HCT116 (cell line): Measurements from ENCODE around the gene CRACR2A. TPM values are rescaled to one million over a fixed set of nuclear protein-coding genes. Genes with fewer than 3 reads are reported as not detected.

Source experiments
- ATAC-seq: fragments of 200-7000 bp; cut with Tn5 transposase; 2 replicates; pipeline ENCODE4 v1.9.1; 2020; ENCODE audit warnings: mild to moderate bottlenecking, moderate library complexity
- BruUV-seq: library from RNA; stranded (reverse); fragments of 400-500 nt; replicated peaks from 2 replicates; lab custom pipeline; 2021; lab: Mats Ljungman, UMichigan
- CTCF ChIA-PET: fragments of 300-600 bp; sonication (Branson Sonifier 250); formaldehyde crosslinking; loops from one replicate; lab custom pipeline; 2021; ENCODE audit warnings: antibody characterized with exemption; lab: Charles Lee
- POLR2A ChIA-PET: fragments of 300-600, 350-600 bp; sonication (Branson Sonifier 250); formaldehyde crosslinking; loops from one replicate; lab custom pipeline; 2021; ENCODE audit warnings: antibody characterized with exemption; lab: Charles Lee
- RAD21 ChIA-PET, 2 experiments: fragments of 300-600 bp; sonication (Branson Sonifier 250); formaldehyde crosslinking; loops; one replicate each; lab custom pipeline; 2023; ENCODE audit warnings: low total read pairs in 2 of 2; ENCODE audit not compliant: uncharacterized antibody in 2 of 2, unreplicated experiment in 2 of 2, low non-redundant PET in 1 of 2; lab: Charles Lee
- DNase-seq: peaks from one replicate; pipeline ENCODE4 v3.0.0-alpha.2; 2010; ENCODE audit warnings: low read depth, low spot score
- H2AFZ ChIP-seq: fragments of 200-600 bp; shearing (Covaris generic), sonication (generic); 2 replicates; pipeline ENCODE4 v1.6.1; 2017; ENCODE audit warnings: low read depth, mixed run types, mixed read lengths, antibody characterized with exemption, low read length; ENCODE audit not compliant: poor library complexity, severe bottlenecking
- H3K27ac ChIP-seq: 2 replicates; pipeline ENCODE4 v1.5.1; 2012; ENCODE audit warnings: low read depth, low read length
- H3K27me3 ChIP-seq: fragments of 200-600 bp; sonication (generic); 2 replicates; pipeline ENCODE4 v1.6.1; 2016; ENCODE audit warnings: mixed run types, low read length, mixed read lengths; ENCODE audit not compliant: insufficient read depth
- H3K36me3 ChIP-seq, 2 experiments: fragments of 200-500 bp in 1 of 2; fragments of 200-600 bp in 1 of 2; sonication (Bioruptor generic) in 1 of 2; sonication (generic) in 1 of 2; 2 replicates each; pipeline versions ENCODE4 v1.5.1 to v1.6.1; 2014 to 2016; ENCODE audit warnings: low read length in 2 of 2, inconsistent platforms in 1 of 2, mixed read lengths in 1 of 2, mixed run types in 1 of 2; ENCODE audit not compliant: insufficient read depth in 2 of 2, control insufficient read depth in 1 of 2
- H3K4me1 ChIP-seq, 2 experiments: fragments of 200-600 bp in 1 of 2; sonication (generic) in 1 of 2; 2 replicates each; pipeline versions ENCODE4 v1.5.1 to v1.6.1; 2012 to 2017; ENCODE audit warnings: low read length in 2 of 2, inconsistent platforms in 1 of 2, mild to moderate bottlenecking in 1 of 2, mixed read lengths in 1 of 2, mixed run types in 1 of 2, moderate library complexity in 1 of 2; ENCODE audit not compliant: insufficient read depth in 2 of 2, control insufficient read depth in 1 of 2
- H3K4me2 ChIP-seq: fragments of 200-600 bp; sonication (generic); 2 replicates; pipeline ENCODE4 v1.6.1; 2017; ENCODE audit warnings: mixed run types, low read length, mixed read lengths
- H3K4me3 ChIP-seq, 2 experiments: fragments of 200-600 bp in 1 of 2; sonication (generic) in 1 of 2; replicated peaks in 1 of 2; 2 replicates each; pipeline ENCODE4 v1.5.1; 2011 to 2016; ENCODE audit warnings: low read length in 2 of 2, control low read depth in 1 of 2, low read depth in 1 of 2, mild to moderate bottlenecking in 1 of 2, mixed read lengths in 1 of 2, mixed run types in 1 of 2
- H3K79me2 ChIP-seq: fragments of 200-600 bp; sonication (generic); 2 replicates; pipeline ENCODE4 v1.6.1; 2017; ENCODE audit warnings: mild to moderate bottlenecking, mixed run types, low read length, moderate library complexity, mixed read lengths; ENCODE audit not compliant: insufficient read depth
- H3K9ac ChIP-seq: fragments of 200-600 bp; sonication (generic); 2 replicates; pipeline ENCODE4 v1.6.1; 2016; ENCODE audit warnings: low read length, mixed read lengths
- H3K9me2 ChIP-seq: fragments of 200-600 bp; sonication (generic), shearing (Covaris generic); 2 replicates; pipeline ENCODE4 v1.6.1; 2017; ENCODE audit warnings: mixed run types, mild to moderate bottlenecking, moderate library complexity; ENCODE audit not compliant: insufficient read depth
- H3K9me3 ChIP-seq, 2 experiments: fragments of 200-500 bp in 1 of 2; fragments of 200-600 bp in 1 of 2; sonication (Bioruptor generic) in 1 of 2; sonication (generic) in 1 of 2; 2 replicates each; pipeline ENCODE4 v1.6.1; 2014 to 2017; ENCODE audit warnings: low read length in 2 of 2, mixed read lengths in 2 of 2, inconsistent platforms in 1 of 2, low read depth in 1 of 2, mild to moderate bottlenecking in 1 of 2, mixed run types in 1 of 2, moderate library complexity in 1 of 2; ENCODE audit not compliant: control insufficient read depth in 1 of 2, insufficient read depth in 1 of 2
- H4K20me1 ChIP-seq: fragments of 200-600 bp; sonication (generic), shearing (Covaris generic); 2 replicates; pipeline ENCODE4 v1.6.1; 2017; ENCODE audit warnings: mixed run types, mild to moderate bottlenecking, moderate library complexity; ENCODE audit not compliant: insufficient read depth
- ATF3 ChIP-seq: IDR thresholded peaks from 2 replicates; pipeline ENCODE4 v1.6.1; 2012
- CBX3 ChIP-seq: IDR thresholded peaks from 2 replicates; pipeline ENCODE4 v1.6.1; 2012; ENCODE audit warnings: low read depth
- CEBPB ChIP-seq: IDR thresholded peaks from 2 replicates; pipeline ENCODE4 v1.6.1; 2012; ENCODE audit warnings: low read depth
- EZH2 ChIP-seq: fragments of 200-600 bp; sonication (generic); IDR thresholded peaks from 2 replicates; pipeline ENCODE4 v1.6.1; 2017; ENCODE audit warnings: antibody characterized with exemption, mixed run types
- EZH2phosphoT487 ChIP-seq: fragments of 200-600 bp; IDR thresholded peaks from 2 replicates; pipeline ENCODE4 v1.6.1; 2018; ENCODE audit warnings: antibody characterized with exemption, borderline replicate concordance
- JUND ChIP-seq: IDR thresholded peaks from 2 replicates; pipeline ENCODE4 v1.6.1; 2012
- MAX ChIP-seq: IDR thresholded peaks from 2 replicates; pipeline ENCODE4 v1.6.1; 2012
- POLR2A ChIP-seq: IDR thresholded peaks from 2 replicates; pipeline ENCODE4 v1.7.0; 2011; ENCODE audit warnings: borderline replicate concordance; ENCODE audit not compliant: insufficient read depth, insufficient read length; ENCODE audit errors: extremely low read depth
- POLR2AphosphoS5 ChIP-seq: IDR thresholded peaks from 2 replicates; pipeline ENCODE4 v1.6.1; 2011; ENCODE audit warnings: mild to moderate bottlenecking, low read depth, low read length, moderate library complexity
- RAD21 ChIP-seq: IDR thresholded peaks from 2 replicates; pipeline ENCODE4 v1.6.1; 2012; ENCODE audit warnings: low read depth, mild to moderate bottlenecking
- REST ChIP-seq: IDR thresholded peaks from 2 replicates; pipeline ENCODE4 v1.6.1; 2012; ENCODE audit warnings: low read depth
- TCF7L2 ChIP-seq: IDR thresholded peaks from 2 replicates; pipeline ENCODE4 v1.7.0; 2011; ENCODE audit warnings: borderline replicate concordance, inconsistent platforms; ENCODE audit not compliant: insufficient read depth, insufficient read length; ENCODE audit errors: extremely low read depth
- YY1 ChIP-seq: IDR thresholded peaks from 2 replicates; pipeline ENCODE4 v1.6.1; 2011; ENCODE audit warnings: low read length, low read depth, moderate library complexity, mild to moderate bottlenecking; ENCODE audit not compliant: insufficient replicate concordance; ENCODE audit errors: extremely low read depth
- ZBTB33 ChIP-seq: IDR thresholded peaks from 2 replicates; pipeline ENCODE4 v1.6.1; 2011; ENCODE audit warnings: mild to moderate bottlenecking, low read length, moderate library complexity; ENCODE audit not compliant: insufficient replicate concordance; ENCODE audit errors: extremely low read depth
- ZFX ChIP-seq: fragments of 450-650 bp; IDR thresholded peaks from 2 replicates; pipeline ENCODE4 v1.6.1; 2017
- ZNF274 ChIP-seq: fragments of 200-500 bp; sonication (Bioruptor generic); IDR thresholded peaks from 2 replicates; pipeline ENCODE4 v1.6.1; 2014; ENCODE audit warnings: mild to moderate bottlenecking, low read depth, low read length, inconsistent platforms
- intact Hi-C: fragments of 100-400 bp; cut with micrococcal nuclease; formaldehyde crosslinking; loops from 2 replicates; pipeline ENCODE4 v1.10.0; 2022
- total RNA-seq: library from RNA; stranded (reverse); gene quantifications from one replicate; pipeline ENCODE4 v1.2.1, GENCODE V29; 2021; ENCODE audit not compliant: unreplicated experiment

The CRACR2A gene
- total RNA-seq, 1 experiment from 2014 or later: 18.4 TPM

- H3K9me3 ChIP-seq: no peaks in the 10 kb centered on the region
- H2AFZ ChIP-seq: no peak overlapping the region
- H3K27me3 ChIP-seq: no peaks in the 10 kb centered on the region
- TF ChIP-seq ZNF274: no peak
- TF ChIP-seq MAX: no peak
- no peak for TF ChIP-seq TCF7L2
- TF ChIP-seq ATF3: no peak
- no peak for TF ChIP-seq RAD21
- no peak for TF ChIP-seq EZH2phosphoT487
- TF ChIP-seq CBX3: no peak
- TF ChIP-seq POLR2A: no peak
- no peak for TF ChIP-seq ZFX
- no peak for TF ChIP-seq REST
- TF ChIP-seq ZBTB33: no peak
- no peak for TF ChIP-seq EZH2
- no peak for TF ChIP-seq POLR2AphosphoS5
- no peak for TF ChIP-seq CEBPB
- TF ChIP-seq JUND: no peak
- no peak for TF ChIP-seq YY1
- H3K36me3 ChIP-seq: no peaks in the 10 kb centered on the region
- H3K27ac ChIP-seq: no peak overlapping the region
- intact Hi-C loops: no loop called here
- no peak overlapping the region for H3K4me3 ChIP-seq
- no peaks in the 10 kb centered on the region for H3K9me2 ChIP-seq
- ChIA-PET POLR2A (no interaction called here), CTCF (no interaction called here), RAD21 (no interaction called here)
- peaks cover 0 to 11% of the 10 kb centered on the region in 2 experiments; a peak in 1 of 4 replicates for H3K4me1 ChIP-seq
- DNase-seq: no peak
- H4K20me1 ChIP-seq: no peaks in the 10 kb centered on the region
- H3K79me2 ChIP-seq: no peaks in the 10 kb centered on the region; the same call in 1 of the 2 replicates
- no peak overlapping the region for H3K4me2 ChIP-seq
- ATAC-seq: no peak
- BruUV-seq: no TSS peak
- H3K9ac ChIP-seq: no peak overlapping the region
These were observed 52.0 kb downstream of the CRACR2A start for GRCh38 chr12:3700861-3701260.
